GM21367 (cell line): ENCODE measurements around the gene RGS6.

ENCODE experiments used
- ATAC-seq: cut with Tn5 transposase; IDR thresholded peaks from one replicate; pipeline ENCODE4 v1.9.1; 2021; ENCODE audit not compliant: unreplicated experiment

The RGS6 gene

GRCh38 chr14:72154645-72155378, 222.6 kb downstream of the RGS6 start:
- ATAC-seq: no peak

- no peak for ATAC-seq
These were observed 223.3 kb downstream of the RGS6 start for GRCh38 chr14:72155379-72155993.

GRCh38 chr14:72164420-72165228, 232.4 kb downstream of the RGS6 start:
- no peak for ATAC-seq

- ATAC-seq: no peak
These were observed 233.0 kb downstream of the RGS6 start for GRCh38 chr14:72165229-72165698.

GRCh38 chr14:72169521-72169920, 237.3 kb downstream of the RGS6 start:
- ATAC-seq: no peak

GRCh38 chr14:72172049-72172448, 239.8 kb downstream of the RGS6 start:
- ATAC-seq: no peak

GRCh38 chr14:72172597-72172996, 240.4 kb downstream of the RGS6 start:
- no peak for ATAC-seq

GRCh38 chr14:72173038-72173720, 240.9 kb downstream of the RGS6 start:
- ATAC-seq: no peak

- no peak for ATAC-seq
These were observed 245.0 kb downstream of the RGS6 start for GRCh38 chr14:72177251-72177650.

GRCh38 chr14:72178517-72178916, 246.3 kb downstream of the RGS6 start:
- no peak for ATAC-seq

- no peak for ATAC-seq
These were observed 250.6 kb downstream of the RGS6 start for GRCh38 chr14:72182708-72183432.

- ATAC-seq: no peak
These were observed 251.4 kb downstream of the RGS6 start for GRCh38 chr14:72183631-72184030.

GRCh38 chr14:72186523-72186922, 254.3 kb downstream of the RGS6 start:
- ATAC-seq: no peak

- no peak for ATAC-seq
These were observed 264.2 kb downstream of the RGS6 start for GRCh38 chr14:72196237-72197015.

GRCh38 chr14:72201645-72202044, 269.4 kb downstream of the RGS6 start:
- ATAC-seq: no peak

GRCh38 chr14:72213424-72213823, 281.2 kb downstream of the RGS6 start:
- no peak for ATAC-seq

GRCh38 chr14:72215080-72215479, 282.9 kb downstream of the RGS6 start:
- ATAC-seq: no peak

- no peak for ATAC-seq
These were observed 284.9 kb downstream of the RGS6 start for GRCh38 chr14:72217135-72217534.

GRCh38 chr14:72222046-72222445, 289.8 kb downstream of the RGS6 start:
- no peak for ATAC-seq

- ATAC-seq: no peak
These were observed 304.4 kb downstream of the RGS6 start for GRCh38 chr14:72236629-72237028.
